Activated effector memory CD4-positive, alpha-beta T cell treated with Interleukin-2 at 50 U/mL for 16 hours (primary cell): ENCODE measurements around the gene IQCK.

Source experiments
- DNase-seq: peaks from one replicate; pipeline ENCODE4 v3.0.0-alpha.2; 2020

IQCK gene

DNA sequence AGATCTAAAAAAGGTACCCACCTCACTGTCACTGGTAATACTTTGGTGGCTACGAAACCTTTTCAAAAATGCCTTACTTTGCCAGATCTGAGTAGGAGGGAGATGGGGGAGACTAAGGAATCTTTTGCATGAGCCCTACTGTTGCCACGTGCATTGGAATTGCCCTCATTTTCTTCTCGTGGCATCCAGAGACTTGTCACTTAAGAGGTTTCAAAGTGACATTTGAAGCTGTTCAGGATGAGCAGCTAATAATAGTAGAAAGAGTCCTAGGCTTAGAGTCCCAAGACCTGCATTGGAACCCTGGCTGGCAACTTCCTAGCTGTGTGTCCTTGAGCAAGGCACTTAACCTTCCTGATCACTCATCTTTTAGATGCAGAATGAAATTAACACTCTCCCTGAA lies 123.1 kb downstream of the IQCK start:
- no peak for DNase-seq

DNA sequence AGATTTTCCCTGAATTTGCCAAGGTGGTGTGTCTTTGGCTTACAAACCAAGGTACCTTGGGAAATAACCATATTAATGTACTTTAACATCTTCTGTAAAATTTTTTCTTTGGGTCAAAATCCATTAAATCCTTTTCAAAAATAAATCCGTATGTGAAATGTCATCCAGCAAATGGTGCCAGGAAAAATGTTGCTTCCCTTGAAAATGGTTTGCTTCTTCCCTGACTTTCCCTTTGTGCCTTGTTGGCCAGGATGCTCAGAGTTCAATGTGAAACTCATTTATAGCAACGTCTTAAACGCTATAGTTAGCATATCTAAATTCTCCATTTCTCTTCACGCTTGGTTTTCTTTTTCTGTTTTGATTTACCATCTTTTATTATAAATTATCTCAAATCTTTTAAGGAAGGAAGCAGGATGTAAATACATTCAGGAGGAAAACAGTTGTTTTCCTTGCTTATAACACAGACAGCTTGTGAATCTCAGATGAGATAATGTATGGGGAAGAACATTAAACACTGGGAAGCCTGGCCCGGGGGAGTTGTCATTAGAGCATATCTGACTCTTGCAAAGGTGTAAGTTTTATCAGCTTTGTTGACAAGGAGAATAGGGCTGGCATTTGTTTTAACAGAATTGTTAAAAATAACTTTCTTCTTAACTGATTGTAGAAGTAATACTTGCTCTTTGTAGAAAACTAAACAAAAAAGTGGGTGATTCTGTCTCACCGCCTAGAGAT lies 124.5 kb downstream of the IQCK start:
- no peak for DNase-seq

- no peak for DNase-seq
These were observed 125.3 kb downstream of the IQCK start for GRCh38 chr16:19843371-19843770.

- no peak for DNase-seq
These were observed 127.0 kb downstream of the IQCK start for GRCh38 chr16:19844945-19845641.

GRCh38 chr16:19846436-19846835 lies 128.4 kb downstream of the IQCK start:
- no peak for DNase-seq

- no peak for DNase-seq
These were observed 130.7 kb downstream of the IQCK start for GRCh38 chr16:19848756-19849155.

DNA sequence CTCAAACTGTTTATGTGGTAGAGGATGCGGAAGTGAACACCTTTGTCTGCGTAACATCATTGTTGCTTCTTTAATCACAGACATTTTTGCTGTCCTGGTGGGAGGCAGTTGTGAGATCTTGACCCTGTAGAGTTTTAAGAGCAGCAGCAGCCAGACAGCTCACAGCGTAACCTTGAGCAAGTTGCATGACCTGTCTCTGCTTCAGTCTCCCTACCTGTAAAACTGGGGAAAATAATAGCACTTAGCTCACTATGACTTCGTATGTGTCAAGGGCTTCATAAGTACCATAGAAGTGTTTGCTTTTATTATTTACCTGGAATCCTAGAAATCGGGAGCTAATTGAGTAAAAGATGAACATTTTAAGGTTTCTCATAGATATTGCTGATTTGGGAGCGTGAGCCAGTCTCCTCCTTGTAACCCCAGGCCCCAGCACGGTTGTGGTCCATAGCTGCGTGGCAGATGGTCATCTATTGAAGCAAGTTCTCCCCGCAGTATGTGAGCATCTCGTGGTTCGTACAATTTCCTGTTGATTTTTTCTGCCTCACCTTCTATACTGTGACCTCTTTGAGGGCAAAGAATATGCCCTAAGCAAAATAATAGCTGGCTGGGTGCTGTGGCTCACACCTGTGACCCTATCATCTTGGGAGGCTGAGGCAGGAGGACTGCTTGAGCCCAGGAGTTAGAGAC lies 132.2 kb downstream of the IQCK start:
- DNase-seq, result no peak

- DNase-seq, result no peak
These were observed 133.4 kb downstream of the IQCK start for GRCh38 chr16:19851476-19851875.

- DNase-seq, result no peak
These were observed 135.2 kb downstream of the IQCK start for GRCh38 chr16:19853132-19853741.

DNA sequence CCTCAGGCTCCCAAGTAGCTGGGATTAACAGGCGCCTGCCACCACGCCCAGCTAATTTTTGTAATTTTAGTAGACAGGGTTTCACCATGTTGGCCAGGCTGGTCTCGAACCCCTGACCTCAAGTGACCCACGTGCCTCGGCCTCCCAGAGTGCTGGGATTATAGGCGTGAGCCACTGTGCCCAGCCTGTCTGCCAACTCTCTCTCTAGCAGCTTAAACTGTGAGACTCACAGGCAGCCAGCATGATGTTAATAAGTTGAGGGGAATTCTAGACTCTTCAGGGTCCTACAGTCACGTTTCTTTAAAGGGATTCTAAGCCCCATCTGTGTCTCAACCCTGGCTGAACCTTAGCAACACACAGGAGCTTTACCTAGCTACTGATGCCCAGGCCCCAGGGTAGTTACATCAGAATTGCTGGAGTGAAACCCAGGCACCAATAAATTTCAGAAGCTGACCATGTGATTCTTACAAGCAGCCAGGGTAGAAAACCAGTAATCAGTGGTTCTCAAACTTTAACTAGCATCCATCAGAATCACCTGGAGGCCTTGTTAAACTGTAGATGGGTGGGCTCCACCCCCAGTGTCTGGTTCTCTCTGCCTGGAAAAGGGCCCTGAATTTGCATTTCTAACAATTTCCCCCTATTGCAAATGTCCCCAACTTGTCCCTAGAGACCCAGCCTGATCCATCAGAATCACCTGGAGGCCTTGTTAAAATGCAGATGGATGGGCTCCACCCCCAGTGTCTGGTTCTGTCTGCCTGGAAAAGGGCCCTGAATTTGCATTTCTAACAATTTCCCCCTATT lies 135.9 kb downstream of the IQCK start:
- DNase-seq, result no peak

DNA sequence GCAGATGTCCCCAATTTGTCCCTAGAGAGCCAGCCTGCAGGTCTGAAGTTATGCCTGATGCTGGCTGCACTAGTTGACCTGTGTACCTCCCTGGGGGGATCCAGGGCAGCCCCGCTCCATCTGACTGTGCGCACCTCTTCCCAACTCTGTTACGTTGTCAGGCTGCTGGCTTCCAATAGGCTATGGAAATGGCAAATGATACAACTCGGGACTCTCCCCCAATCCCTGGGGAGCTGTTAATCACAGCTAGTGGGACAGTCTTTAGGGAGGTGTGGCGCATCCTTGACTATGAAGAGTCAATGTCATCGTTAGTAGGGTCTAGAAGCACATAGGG lies 136.4 kb downstream of the IQCK start:
- no peak for DNase-seq

GRCh38 chr16:19856120-19856519 lies 138.0 kb downstream of the IQCK start:
- DNase-seq, result no peak

DNA sequence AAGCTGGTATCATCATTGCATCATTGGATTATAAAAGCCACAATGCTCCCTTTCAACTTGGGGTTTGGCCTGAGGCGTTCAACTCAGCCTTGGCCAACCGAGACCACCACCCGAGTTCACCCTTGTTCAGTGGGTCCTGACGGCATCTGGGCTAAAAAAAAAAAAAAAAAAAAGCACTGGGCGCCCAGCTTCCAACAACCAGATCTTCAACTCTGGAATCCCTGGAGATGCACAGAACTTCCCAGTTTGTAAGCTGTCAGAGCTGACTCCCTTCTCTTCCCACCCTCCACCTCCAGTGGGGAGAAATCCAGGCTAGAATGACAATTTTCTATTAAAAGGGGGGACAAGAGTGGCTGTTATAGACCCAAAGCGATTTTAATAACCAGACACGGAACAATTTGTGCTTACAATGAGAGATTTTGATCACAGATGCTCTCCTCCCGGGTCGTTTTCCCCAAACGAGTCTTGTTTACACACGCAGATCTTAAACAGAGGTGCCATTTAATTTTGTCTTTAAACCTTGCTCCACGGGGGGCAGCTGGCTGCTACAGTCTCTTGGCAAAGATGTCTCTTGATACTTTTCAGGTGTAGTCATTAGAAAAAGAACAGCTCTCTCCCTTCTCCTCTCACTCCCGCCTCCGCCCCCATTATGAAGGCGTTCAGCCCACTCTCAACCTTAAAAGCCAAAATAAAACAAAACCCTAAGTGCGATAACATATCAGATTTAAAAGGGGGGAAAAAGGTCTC lies 139.7 kb downstream of the IQCK start:
- DNase-seq, result no peak

DNA sequence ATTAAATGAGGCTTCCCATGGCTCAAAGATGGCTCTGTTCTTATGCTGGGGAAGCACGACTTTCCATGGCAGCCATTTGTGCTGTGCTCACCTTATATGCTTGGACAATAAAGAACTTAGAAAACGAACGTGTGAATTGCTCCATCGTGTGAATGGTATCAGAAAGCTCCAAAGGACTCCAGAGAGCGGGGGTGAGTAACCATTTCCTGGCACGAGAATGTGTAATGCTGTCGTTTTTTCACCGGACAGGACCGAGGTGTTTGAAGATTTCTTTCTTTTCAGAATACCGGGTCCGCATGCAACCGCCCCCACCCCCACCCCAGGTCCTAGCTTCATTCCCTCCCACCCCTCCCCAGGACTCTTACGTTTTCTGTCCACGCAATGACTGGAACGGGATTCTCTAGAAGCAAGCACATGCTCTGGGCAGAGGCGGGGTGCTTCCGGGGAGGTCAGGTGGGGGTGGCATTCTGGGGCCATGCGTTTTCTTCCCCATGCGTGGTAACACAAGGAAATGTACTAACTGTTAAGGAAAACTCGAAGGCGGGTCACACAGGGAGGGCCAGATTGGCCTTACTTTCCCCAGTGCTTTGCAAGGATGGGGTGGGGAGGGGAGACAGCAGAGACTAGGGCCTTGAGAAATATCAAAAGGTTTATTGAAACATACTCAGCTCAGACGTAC lies 140.4 kb downstream of the IQCK start:
- DNase-seq, result no peak

DNA sequence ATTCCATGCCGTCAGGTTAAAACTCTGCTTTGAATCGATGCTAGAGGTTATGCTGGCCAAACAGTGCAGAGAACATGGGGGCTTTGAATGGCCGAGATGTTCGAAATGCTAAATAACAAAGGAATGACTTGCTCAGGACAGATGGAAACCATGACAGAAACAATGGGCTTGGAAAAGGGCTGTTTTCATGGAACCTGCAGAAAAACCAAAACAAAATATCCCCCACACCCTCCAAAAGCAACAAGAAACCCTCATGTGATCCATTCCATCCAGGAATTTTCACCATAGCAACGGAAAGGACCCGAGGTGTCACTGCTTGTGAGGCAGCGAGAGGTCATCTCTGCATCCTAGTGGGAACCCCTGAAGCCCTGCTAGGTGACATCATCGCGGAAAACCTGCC lies 141.1 kb downstream of the IQCK start:
- no peak for DNase-seq

DNA sequence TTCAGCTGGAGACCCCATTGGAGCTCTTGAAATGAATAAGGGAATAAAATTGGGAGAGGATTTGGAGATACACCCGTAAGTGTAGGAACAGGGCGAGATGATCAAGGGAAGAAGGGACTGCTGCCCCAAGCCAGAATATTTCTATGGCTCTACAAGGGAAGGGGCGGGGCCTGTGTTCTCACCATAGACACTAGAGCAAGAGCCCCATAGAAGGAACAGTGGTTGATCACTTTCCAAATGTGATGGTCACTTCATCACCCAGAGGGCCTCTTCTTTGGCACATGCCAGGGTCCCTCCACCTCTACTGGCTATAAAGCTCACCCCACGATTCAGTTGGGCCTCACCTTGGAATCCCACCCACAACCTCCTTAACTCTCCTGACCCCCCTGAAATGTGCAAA lies 141.5 kb downstream of the IQCK start:
- no peak for DNase-seq

- DNase-seq, result no peak
These were observed 142.3 kb downstream of the IQCK start for GRCh38 chr16:19860166-19861041.

DNA sequence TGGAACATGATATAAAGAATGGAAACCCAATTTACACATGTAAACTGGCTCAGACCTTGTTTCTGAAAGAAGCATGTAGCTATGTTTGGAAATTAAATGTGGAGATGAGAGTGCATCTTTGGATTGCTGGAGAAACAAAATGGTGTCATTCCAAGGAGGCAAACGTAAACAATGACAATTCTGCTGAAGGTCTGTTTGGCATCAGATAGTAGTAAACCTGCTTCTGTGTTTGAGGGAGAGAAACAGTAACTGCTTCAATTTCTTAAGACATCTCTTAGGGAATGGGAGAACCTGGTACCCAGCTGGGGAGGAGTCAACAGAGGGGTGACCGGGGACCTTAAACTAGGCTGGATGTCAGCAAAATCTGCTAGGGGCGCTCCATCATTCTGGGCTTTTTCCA lies 143.1 kb downstream of the IQCK start:
- no peak for DNase-seq

- DNase-seq, result no peak
These were observed 143.8 kb downstream of the IQCK start for GRCh38 chr16:19861811-19862327.

- DNase-seq, result no peak
These were observed 145.9 kb downstream of the IQCK start for GRCh38 chr16:19863990-19864389.
